ENCODE data around the gene MSANTD7. TPM values are rescaled to one million over a fixed set of nuclear protein-coding genes. Genes with fewer than 3 reads are reported as not detected.
"Not testable (repeated sequence)": the region's sequence is repeated elsewhere in the genome, so short reads cannot be mapped to it uniquely, and the experiment has no call there.

MSANTD7 gene
- total and polyA plus RNA-seq, 10 of the 15 experiments (the other 5 are each of a cell fraction or from before 2014, with no cell fraction given), result 3.5 to 22.8 (median 18.5) TPM

DNA sequence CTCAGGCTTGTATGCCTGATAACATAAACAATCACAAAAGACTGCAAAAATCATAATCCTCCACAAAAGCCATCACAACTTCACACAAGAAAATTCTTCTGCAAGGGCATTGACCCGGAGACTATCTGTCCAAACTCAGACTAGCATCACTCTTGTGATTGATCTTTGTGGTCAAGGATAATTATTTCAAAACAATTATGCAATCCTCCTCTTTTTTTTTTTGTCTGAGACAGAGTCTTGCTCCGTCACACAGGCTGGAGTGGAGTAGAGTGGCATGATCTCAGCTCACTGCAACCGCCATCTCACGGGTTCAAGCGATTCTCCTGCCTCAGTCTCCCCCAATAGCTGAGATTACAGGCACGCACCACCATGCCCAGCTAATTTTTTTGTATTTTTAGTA is 22.4 kb upstream of the MSANTD7 start:
- DNase-seq (ENCODE audit: low read depth, low spot score) (no peak), ATAC-seq (no peak), FAIRE-seq (no peak)
- CTCF ChIA-PET, result interaction anchor here (0.8 to 1.7 kb wide), 4 partner anchors 208 to 317 kb away, joined by 3 to 4 read pairs (median 3); no protein-coding TSS in a partner anchor
- 75% methylated on average over 6 of the region's 6 CpGs for WGBS (ENCODE audit: insufficient coverage, insufficient replicate concordance, low lambda C conversion rate, missing lambda C conversion rate)
- no TSS peak for BruUV-seq (replicated peaks)
- Histone ChIP-seq H3K9me3 (replicated peaks; ENCODE audit: control insufficient read depth, insufficient read depth, low read length) (no peaks in the 10 kb centered on the region), H3K27me3 (replicated peaks in 1 of 2; ENCODE audit: control insufficient read depth in 2 of 2, insufficient read depth in 2 of 2, low read length in 1 of 2) (no peaks in the 10 kb centered on the region), H4K20me1 (ENCODE audit: control insufficient read depth, insufficient read depth) (no peaks in the 10 kb centered on the region), H3K27ac (ENCODE audit: control insufficient read depth, insufficient read depth) (no peak overlapping the region), H3K4me2 (ENCODE audit: control insufficient read depth, insufficient read depth) (no peak overlapping the region), H3K36me3 (ENCODE audit: control insufficient read depth in 2 of 2, insufficient read depth in 2 of 2, low read length in 1 of 2) (no peaks in the 10 kb centered on the region), H3K9ac (ENCODE audit: control insufficient read depth, insufficient read depth, low read length) (no peak overlapping the region), H3K4me1 (ENCODE audit: control insufficient read depth, insufficient read depth, low read length) (no peaks in the 10 kb centered on the region), H3K79me2 (ENCODE audit: control insufficient read depth, insufficient read depth, low read length) (no peaks in the 10 kb centered on the region), H2AFZ (ENCODE audit: control insufficient read depth, low read depth, low read length) (no peak overlapping the region), H3K4me3 (no peak overlapping the region)
- RAD21 ChIA-PET (ENCODE audit: unreplicated experiment), result interaction anchor here (0.7 kb wide), 1 partner anchor 151 kb away, joined by 3 read pairs; no protein-coding TSS in a partner anchor
- SMC1A ChIA-PET (ENCODE audit: uncharacterized antibody, unreplicated experiment), result no interaction called here
- POLR2A ChIA-PET, result no interaction called here
- intact Hi-C loops (cut with micrococcal nuclease; ENCODE audit: unreplicated experiment), result no loop called here
- TF ChIP-seq LARP7 (IDR thresholded peaks at IDR 0.05) (no peak), HDAC6 (IDR thresholded peaks at IDR 0.05; ENCODE audit: unreplicated experiment) (no peak), HDGF (IDR thresholded peaks at IDR 0.05) (no peak), PML (IDR thresholded peaks at IDR 0.05; ENCODE audit: low read length) (no peak), TARDBP (IDR thresholded peaks at IDR 0.05; ENCODE audit: borderline replicate concordance) (no peak), TCF7 (IDR thresholded peaks at IDR 0.05; ENCODE audit: borderline replicate concordance) (no peak), ATF7 (IDR thresholded peaks at IDR 0.05; ENCODE audit: low read depth) (no peak), BCL11A (IDR thresholded peaks at IDR 0.05; ENCODE audit: low read depth, low read length) (no peak), ETV6 (conservative IDR thresholded peaks at IDR 0.05 in 1 of 2, IDR thresholded peaks at IDR 0.05 in 1 of 2; ENCODE audit: borderline replicate concordance in 1 of 2, low read depth in 1 of 2) (no peak), KLF5 (IDR thresholded peaks at IDR 0.05; ENCODE audit: partially characterized antibody) (no peak), SP1 (IDR thresholded peaks at IDR 0.05; ENCODE audit: low read depth, low read length) (no peak)
- TF ChIP-seq, protein P1, sequence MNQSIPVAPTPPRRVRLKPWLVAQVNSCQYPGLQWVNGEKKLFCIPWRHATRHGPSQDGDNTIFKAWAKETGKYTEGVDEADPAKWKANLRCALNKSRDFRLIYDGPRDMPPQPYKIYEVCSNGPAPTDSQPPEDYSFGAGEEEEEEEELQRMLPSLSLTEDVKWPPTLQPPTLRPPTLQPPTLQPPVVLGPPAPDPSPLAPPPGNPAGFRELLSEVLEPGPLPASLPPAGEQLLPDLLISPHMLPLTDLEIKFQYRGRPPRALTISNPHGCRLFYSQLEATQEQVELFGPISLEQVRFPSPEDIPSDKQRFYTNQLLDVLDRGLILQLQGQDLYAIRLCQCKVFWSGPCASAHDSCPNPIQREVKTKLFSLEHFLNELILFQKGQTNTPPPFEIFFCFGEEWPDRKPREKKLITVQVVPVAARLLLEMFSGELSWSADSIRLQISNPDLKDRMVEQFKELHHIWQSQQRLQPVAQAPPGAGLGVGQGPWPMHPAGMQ (IDR thresholded peaks at IDR 0.05; ENCODE audit: borderline replicate concordance), result no peak
- TF ChIP-seq, protein P2, sequence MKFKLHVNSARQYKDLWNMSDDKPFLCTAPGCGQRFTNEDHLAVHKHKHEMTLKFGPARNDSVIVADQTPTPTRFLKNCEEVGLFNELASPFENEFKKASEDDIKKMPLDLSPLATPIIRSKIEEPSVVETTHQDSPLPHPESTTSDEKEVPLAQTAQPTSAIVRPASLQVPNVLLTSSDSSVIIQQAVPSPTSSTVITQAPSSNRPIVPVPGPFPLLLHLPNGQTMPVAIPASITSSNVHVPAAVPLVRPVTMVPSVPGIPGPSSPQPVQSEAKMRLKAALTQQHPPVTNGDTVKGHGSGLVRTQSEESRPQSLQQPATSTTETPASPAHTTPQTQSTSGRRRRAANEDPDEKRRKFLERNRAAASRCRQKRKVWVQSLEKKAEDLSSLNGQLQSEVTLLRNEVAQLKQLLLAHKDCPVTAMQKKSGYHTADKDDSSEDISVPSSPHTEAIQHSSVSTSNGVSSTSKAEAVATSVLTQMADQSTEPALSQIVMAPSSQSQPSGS (IDR thresholded peaks at IDR 0.05; ENCODE audit: low read length), result no peak
- TF ChIP-seq, protein P3, sequence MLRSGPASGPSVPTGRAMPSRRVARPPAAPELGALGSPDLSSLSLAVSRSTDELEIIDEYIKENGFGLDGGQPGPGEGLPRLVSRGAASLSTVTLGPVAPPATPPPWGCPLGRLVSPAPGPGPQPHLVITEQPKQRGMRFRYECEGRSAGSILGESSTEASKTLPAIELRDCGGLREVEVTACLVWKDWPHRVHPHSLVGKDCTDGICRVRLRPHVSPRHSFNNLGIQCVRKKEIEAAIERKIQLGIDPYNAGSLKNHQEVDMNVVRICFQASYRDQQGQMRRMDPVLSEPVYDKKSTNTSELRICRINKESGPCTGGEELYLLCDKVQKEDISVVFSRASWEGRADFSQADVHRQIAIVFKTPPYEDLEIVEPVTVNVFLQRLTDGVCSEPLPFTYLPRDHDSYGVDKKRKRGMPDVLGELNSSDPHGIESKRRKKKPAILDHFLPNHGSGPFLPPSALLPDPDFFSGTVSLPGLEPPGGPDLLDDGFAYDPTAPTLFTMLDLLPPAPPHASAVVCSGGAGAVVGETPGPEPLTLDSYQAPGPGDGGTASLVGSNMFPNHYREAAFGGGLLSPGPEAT (IDR thresholded peaks at IDR 0.05; ENCODE audit: low read depth), result no peak
- in situ Hi-C loops (cut with MboI), result no loop called here

DNA sequence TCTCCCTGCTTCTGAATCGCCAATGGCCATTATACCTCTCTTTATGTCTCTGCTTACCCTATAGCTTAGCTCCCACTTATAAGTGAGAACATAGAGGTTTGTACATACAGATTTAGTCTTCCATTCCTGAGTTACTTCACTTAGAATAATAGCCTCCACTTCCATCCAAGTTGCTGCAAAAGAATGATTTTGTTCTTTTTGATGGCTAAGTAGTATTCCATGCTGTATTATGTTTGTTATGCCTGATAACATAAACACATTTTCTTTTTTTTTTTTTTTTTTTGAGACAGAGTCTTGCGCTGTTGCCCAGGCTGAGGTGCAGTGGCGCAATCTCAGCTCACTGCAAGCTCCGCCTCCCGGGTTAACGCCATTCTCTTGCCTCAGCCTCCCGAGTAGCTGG is 21.4 kb upstream of the MSANTD7 start:
- CTCF ChIA-PET, result interaction anchor here (1.0 kb wide), 1 partner anchor 279 kb away, joined by 3 read pairs; no protein-coding TSS in a partner anchor
- intact Hi-C loops (cut with micrococcal nuclease; ENCODE audit: unreplicated experiment); H3K36me3 ChIP-seq (ENCODE audit: control insufficient read depth in 2 of 2, insufficient read depth in 2 of 2, low read length in 1 of 2); RAD21 ChIA-PET (ENCODE audit: unreplicated experiment); H3K4me2 ChIP-seq (ENCODE audit: control insufficient read depth, insufficient read depth); BruUV-seq (replicated peaks); H4K20me1 ChIP-seq (ENCODE audit: control insufficient read depth, insufficient read depth); H2AFZ ChIP-seq (ENCODE audit: control insufficient read depth, low read depth, low read length); H3K9me3 ChIP-seq (replicated peaks; ENCODE audit: control insufficient read depth, insufficient read depth, low read length); H3K79me2 ChIP-seq (ENCODE audit: control insufficient read depth, insufficient read depth, low read length); FAIRE-seq; POLR2A ChIA-PET; H3K27ac ChIP-seq (ENCODE audit: control insufficient read depth, insufficient read depth); H3K27me3 ChIP-seq (replicated peaks in 1 of 2; ENCODE audit: control insufficient read depth in 2 of 2, insufficient read depth in 2 of 2, low read length in 1 of 2); DNase-seq (ENCODE audit: low read depth, low spot score); H3K9ac ChIP-seq (ENCODE audit: control insufficient read depth, insufficient read depth, low read length); H3K4me3 ChIP-seq; H3K4me1 ChIP-seq (ENCODE audit: control insufficient read depth, insufficient read depth, low read length); in situ Hi-C loops (cut with MboI); ATAC-seq: not testable (repeated sequence)
- SMC1A ChIA-PET (ENCODE audit: uncharacterized antibody, unreplicated experiment), result interaction anchor here (1.0 kb wide), 1 partner anchor 314 kb away, joined by 4 read pairs; no protein-coding TSS in a partner anchor
- 80% methylated on average over 7 of the region's 7 CpGs for WGBS (ENCODE audit: insufficient coverage, insufficient replicate concordance, low lambda C conversion rate, missing lambda C conversion rate)

Measured in GM12878 (cell line).